SU-DHL-6 (cell line): ENCODE data around the gene PCOLCE2.

ENCODE experiments used
- EZH2phosphoT487 ChIP-seq: fragments of 200-600 bp; sonication (generic), shearing (Covaris generic); conservative IDR thresholded peaks from 2 replicates; pipeline ENCODE4 v1.6.1; 2018; ENCODE audit warnings: mild to moderate bottlenecking, antibody characterized with exemption, low read length, moderate library complexity, mixed read lengths
- TF ChIP-seq, protein P1 (sequence below): fragments of 200-600 bp; sonication (generic); IDR thresholded peaks from one replicate; pipeline ENCODE4 v1.5.1; 2017; ENCODE audit warnings: antibody characterized with exemption, mild to moderate bottlenecking, low read length, moderate library complexity; ENCODE audit not compliant: insufficient read depth, poor library complexity, severe bottlenecking

DNA sequence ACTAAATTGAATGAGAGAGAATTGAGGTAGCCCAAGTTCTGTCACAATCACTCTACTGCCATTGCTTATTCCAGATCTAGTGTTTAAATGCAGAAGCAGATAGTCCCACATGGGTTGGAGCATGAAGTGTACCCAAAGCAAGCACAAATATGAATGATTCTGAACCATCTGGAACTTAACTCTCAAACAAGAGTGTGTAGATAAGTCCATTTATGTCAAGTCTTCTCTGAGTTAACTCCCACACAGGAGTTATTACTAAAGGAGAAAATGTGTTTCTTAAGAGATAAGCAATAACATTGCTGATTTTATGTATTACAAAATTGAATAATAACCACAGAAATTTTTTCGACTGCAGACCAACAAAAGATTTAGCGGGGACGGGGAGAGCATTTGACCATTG lies 41.0 kb upstream of the PCOLCE2 start:
- TF ChIP-seq, protein P1, sequence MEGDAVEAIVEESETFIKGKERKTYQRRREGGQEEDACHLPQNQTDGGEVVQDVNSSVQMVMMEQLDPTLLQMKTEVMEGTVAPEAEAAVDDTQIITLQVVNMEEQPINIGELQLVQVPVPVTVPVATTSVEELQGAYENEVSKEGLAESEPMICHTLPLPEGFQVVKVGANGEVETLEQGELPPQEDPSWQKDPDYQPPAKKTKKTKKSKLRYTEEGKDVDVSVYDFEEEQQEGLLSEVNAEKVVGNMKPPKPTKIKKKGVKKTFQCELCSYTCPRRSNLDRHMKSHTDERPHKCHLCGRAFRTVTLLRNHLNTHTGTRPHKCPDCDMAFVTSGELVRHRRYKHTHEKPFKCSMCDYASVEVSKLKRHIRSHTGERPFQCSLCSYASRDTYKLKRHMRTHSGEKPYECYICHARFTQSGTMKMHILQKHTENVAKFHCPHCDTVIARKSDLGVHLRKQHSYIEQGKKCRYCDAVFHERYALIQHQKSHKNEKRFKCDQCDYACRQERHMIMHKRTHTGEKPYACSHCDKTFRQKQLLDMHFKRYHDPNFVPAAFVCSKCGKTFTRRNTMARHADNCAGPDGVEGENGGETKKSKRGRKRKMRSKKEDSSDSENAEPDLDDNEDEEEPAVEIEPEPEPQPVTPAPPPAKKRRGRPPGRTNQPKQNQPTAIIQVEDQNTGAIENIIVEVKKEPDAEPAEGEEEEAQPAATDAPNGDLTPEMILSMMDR = no peak
- TF ChIP-seq EZH2phosphoT487 = no peak
